GM18508 (cell line): ENCODE data around the gene IRF1.
"Not testable (repeated sequence)": the region's sequence is repeated elsewhere in the genome, so short reads cannot be mapped to it uniquely, and the experiment has no call there.

Source experiments
- ATAC-seq: cut with Tn5 transposase; IDR thresholded peaks from one replicate; pipeline ENCODE4 v1.9.1; 2021; ENCODE audit warnings: moderate number of reproducible peaks; ENCODE audit not compliant: insufficient read depth, unreplicated experiment

The IRF1 gene

GRCh38 chr5:132487841-132488555 is 2.6 kb downstream of the IRF1 start:
- ATAC-seq, result no peak

GRCh38 chr5:132487095-132487428 is 3.5 kb downstream of the IRF1 start:
- no peak for ATAC-seq

GRCh38 chr5:132486318-132487094 is 4.1 kb downstream of the IRF1 start:
- no peak for ATAC-seq

GRCh38 chr5:132485641-132486317 is 4.8 kb downstream of the IRF1 start:
- no peak for ATAC-seq

GRCh38 chr5:132484876-132485640 is 5.5 kb downstream of the IRF1 start:
- ATAC-seq, result not testable (repeated sequence)

- no peak for ATAC-seq
Measured at GRCh38 chr5:132484391-132484725, 6.2 kb downstream of the IRF1 start.

GRCh38 chr5:132483661-132484390 is 6.7 kb downstream of the IRF1 start:
- ATAC-seq, result no peak

GRCh38 chr5:132483101-132483500 is 7.5 kb downstream of the IRF1 start:
- ATAC-seq, result no peak

GRCh38 chr5:132481596-132482211 is 8.9 kb downstream of the IRF1 start:
- ATAC-seq, result no peak

GRCh38 chr5:132480893-132481595 is 9.5 kb downstream of the IRF1 start:
- ATAC-seq, result no peak

GRCh38 chr5:132480546-132480892 is 10.1 kb downstream of the IRF1 start:
- ATAC-seq, result no peak

- no peak for ATAC-seq
Measured at GRCh38 chr5:132480042-132480441, 10.5 kb downstream of the IRF1 start.

- ATAC-seq, result peak; percentile 46
Measured at GRCh38 chr5:132479111-132479951, 11.2 kb downstream of the IRF1 start.

- ATAC-seq, result no peak
Measured at GRCh38 chr5:132478366-132478871, 12.2 kb downstream of the IRF1 start.

- ATAC-seq, result no peak
Measured at GRCh38 chr5:132477784-132478365, 12.7 kb downstream of the IRF1 start.

GRCh38 chr5:132476876-132477781 is 13.4 kb downstream of the IRF1 start:
- ATAC-seq, result no peak
